Endothelial cell of umbilical vein (primary cell): ENCODE data around the gene CYP3A4. TPM values are rescaled to one million over a fixed set of nuclear protein-coding genes. Genes with fewer than 3 reads are reported as not detected.
A peak's percentile ranks its signal among the peaks of the same experiment; 100 is the strongest.
"Not testable (repeated sequence)": the region's sequence is repeated elsewhere in the genome, so short reads cannot be mapped to it uniquely, and the experiment has no call there.

Experiments used
- BruUV-seq: library from RNA; stranded (reverse); fragments of 400-500 nt; replicated peaks from 2 replicates; lab custom pipeline; 2021; lab: Mats Ljungman, UMichigan
- CTCF ChIA-PET: fragments of 300-600, 350-600 bp; sonication (Branson Sonifier 250); formaldehyde crosslinking; loops from one replicate; lab custom pipeline; 2021; ENCODE audit warnings: antibody characterized with exemption, inconsistent platforms; lab: Charles Lee
- POLR2A ChIA-PET: fragments of 300-600, 350-600 bp; sonication (Branson Sonifier 250); formaldehyde crosslinking; loops from one replicate; lab custom pipeline; 2021; ENCODE audit warnings: antibody characterized with exemption, inconsistent platforms; lab: Charles Lee
- DNase-seq: peaks from one replicate; pipeline ENCODE4 v3.0.0-alpha.2; 2011; ENCODE audit warnings: low read depth, low spot score
- FAIRE-seq: peaks from 2 replicates; lab custom pipeline; 2011; peaks lifted over from hg19 to GRCh38; lab: Jason Lieb, UNC
- H2AFZ ChIP-seq: 2 replicates; pipeline ENCODE4 v1.6.0; 2012; ENCODE audit warnings: low read depth, low read length, control low read depth, inconsistent platforms
- H3K27ac ChIP-seq: 2 replicates; pipeline ENCODE4 v1.5.1; 2011; ENCODE audit warnings: low read depth, mild to moderate bottlenecking, control low read depth, low read length, moderate library complexity; ENCODE audit not compliant: insufficient read depth
- H3K27me3 ChIP-seq, 2 experiments: 2 replicates each; pipeline versions ENCODE4 v1.6.0 to v1.6.1; 2011; ENCODE audit warnings: low read length in 2 of 2, mixed read lengths in 1 of 2; ENCODE audit not compliant: control insufficient read depth in 2 of 2, insufficient read depth in 2 of 2
- H3K36me3 ChIP-seq, 2 experiments: 2 replicates in 1 of 2; 3 replicates in 1 of 2; pipeline ENCODE4 v1.5.1; 2011; ENCODE audit warnings: low read length in 2 of 2, mild to moderate bottlenecking in 1 of 2, moderate library complexity in 1 of 2; ENCODE audit not compliant: control insufficient read depth in 2 of 2, insufficient read depth in 2 of 2; ENCODE audit errors: extremely low read depth in 1 of 2
- H3K4me1 ChIP-seq: 3 replicates; pipeline ENCODE4 v1.5.1; 2011; ENCODE audit warnings: mild to moderate bottlenecking, low read length; ENCODE audit not compliant: control insufficient read depth, insufficient read depth; ENCODE audit errors: extremely low read depth
- H3K4me2 ChIP-seq: 2 replicates; pipeline ENCODE4 v1.6.1; 2011; ENCODE audit warnings: low read length, control low read depth, mixed read lengths; ENCODE audit not compliant: insufficient read depth
- H3K4me3 ChIP-seq, 3 experiments: fragments of 200-600 bp in 1 of 3; sonication (generic), shearing (Covaris generic) in 1 of 3; replicated peaks in 1 of 3; 2 replicates each; pipeline ENCODE4 v1.5.1; 2011 to 2016; ENCODE audit warnings: control low read depth in 3 of 3, low read length in 3 of 3, mild to moderate bottlenecking in 2 of 3, inconsistent platforms in 1 of 3, low read depth in 1 of 3, moderate library complexity in 1 of 3; ENCODE audit not compliant: insufficient read depth in 1 of 3
- H3K79me2 ChIP-seq: 2 replicates; pipeline ENCODE4 v1.6.0; 2012; ENCODE audit warnings: low read length, inconsistent platforms; ENCODE audit not compliant: control insufficient read depth, insufficient read depth
- H3K9ac ChIP-seq: replicated peaks from 2 replicates; pipeline ENCODE3; 2011; ENCODE audit warnings: low read length, control low read depth; ENCODE audit not compliant: insufficient read depth; ENCODE audit errors: extremely low read depth
- H3K9me1 ChIP-seq: replicated peaks from 3 replicates; pipeline ENCODE4 v1.6.0; 2011; ENCODE audit warnings: mild to moderate bottlenecking, low read length; ENCODE audit not compliant: control insufficient read depth, insufficient read depth; ENCODE audit errors: extremely low read depth
- H3K9me3 ChIP-seq: replicated peaks from 2 replicates; pipeline ENCODE4 v1.5.1; 2012; ENCODE audit warnings: low read length, inconsistent platforms; ENCODE audit not compliant: control insufficient read depth, insufficient read depth
- H4K20me1 ChIP-seq: replicated peaks from 2 replicates; pipeline ENCODE3; 2011; ENCODE audit warnings: mild to moderate bottlenecking, low read length; ENCODE audit not compliant: control insufficient read depth, insufficient read depth; ENCODE audit errors: extremely low read depth
- CTCF ChIP-seq, 2 donors: IDR thresholded peaks; 1 replicate in 1 of 2; 2 replicates in 1 of 2; pipeline ENCODE4 v1.5.1; 2011; ENCODE audit warnings: low read length in 2 of 2, mild to moderate bottlenecking in 2 of 2, moderate library complexity in 2 of 2, control low read depth in 1 of 2, inconsistent platforms in 1 of 2, low read depth in 1 of 2; ENCODE audit not compliant: insufficient read depth in 1 of 2; ENCODE audit errors: extremely low read depth in 1 of 2
- EZH2 ChIP-seq: IDR thresholded peaks from 2 replicates; pipeline ENCODE4 v1.6.1; 2012; ENCODE audit warnings: borderline replicate concordance, low read depth, mild to moderate bottlenecking, moderate library complexity, low read length, inconsistent platforms; ENCODE audit not compliant: severe bottlenecking
- FOS ChIP-seq: IDR thresholded peaks from 2 replicates; pipeline ENCODE4 v1.6.1; 2011; ENCODE audit warnings: mild to moderate bottlenecking, low read length, moderate library complexity, borderline replicate concordance; ENCODE audit not compliant: insufficient read depth
- GATA2 ChIP-seq: IDR thresholded peaks from 2 replicates; pipeline ENCODE4 v1.7.0; 2011; ENCODE audit warnings: low read depth, mild to moderate bottlenecking, moderate library complexity, mixed read lengths, low read length; ENCODE audit not compliant: insufficient read length, insufficient read depth
- JUN ChIP-seq: IDR thresholded peaks from 2 replicates; pipeline ENCODE4 v1.6.1; 2011; ENCODE audit warnings: borderline replicate concordance, low read depth; ENCODE audit not compliant: insufficient read length, insufficient read depth
- MAX ChIP-seq: IDR thresholded peaks from 2 replicates; pipeline ENCODE4 v1.6.1; 2011; ENCODE audit not compliant: insufficient read depth, insufficient read length
- MYC ChIP-seq: IDR thresholded peaks from one replicate; pipeline ENCODE4 v1.6.1; 2011; ENCODE audit warnings: mild to moderate bottlenecking, low read depth, low read length
- POLR2A ChIP-seq: IDR thresholded peaks from 2 replicates; pipeline ENCODE4 v1.6.1; 2012; ENCODE audit warnings: low read depth, mild to moderate bottlenecking, control low read depth, low read length
- POLR2AphosphoS5 ChIP-seq: IDR thresholded peaks from 2 replicates; pipeline ENCODE4 v1.6.1; 2012; ENCODE audit warnings: low read depth, mild to moderate bottlenecking, control low read depth, low read length, moderate library complexity; ENCODE audit not compliant: insufficient read depth
- dilution Hi-C: fragments of 300-500 bp; cut with MboI; formaldehyde crosslinking; loops from one replicate; pipeline ENCODE4 v1.15.0; 2019; ENCODE audit warnings: low sequenced_read_pairs; ENCODE audit not compliant: extremely low pct_ligation_motif_present
- intact Hi-C: fragments of 100-400 bp; cut with micrococcal nuclease; formaldehyde crosslinking; loops from one replicate; pipeline ENCODE4 v1.10.0; 2022
- polyA plus RNA-seq, 4 experiments: library from polyadenylated mRNA; depleted of rRNA in 3 of 4; stranded (reverse) in 3 of 4; unstranded in 1 of 4; fragments of >200 nt; gene quantifications; 2 replicates each; pipeline versions ENCODE4 v1.2.1 to v1.2.3, GENCODE V29; 2011 to 2012; ENCODE audit warnings: missing spikeins in 1 of 4
- total RNA-seq: library from RNA; stranded (reverse); gene quantifications from 2 replicates; pipeline ENCODE4 v1.2.3, GENCODE V29; 2021

Gene CYP3A4
- total and polyA plus RNA-seq, 2 donors (not counting 3 experiments of a cell fraction or from before 2014, with no cell fraction given) = not detected

- H2AFZ ChIP-seq, H3K4me1 ChIP-seq, H3K9ac ChIP-seq, H4K20me1 ChIP-seq, BruUV-seq, H3K27ac ChIP-seq, H3K27me3 ChIP-seq, dilution Hi-C loops, H3K4me2 ChIP-seq, H3K9me3 ChIP-seq, POLR2A ChIA-PET, H3K4me3 ChIP-seq, H3K79me2 ChIP-seq, intact Hi-C loops, DNase-seq, H3K36me3 ChIP-seq, CTCF ChIA-PET, H3K9me1 ChIP-seq: not testable (repeated sequence)
- peak; percentile 88 for FAIRE-seq
These were observed 32.5 kb downstream of the CYP3A4 start for GRCh38 chr7:99751322-99752052.

DNA sequence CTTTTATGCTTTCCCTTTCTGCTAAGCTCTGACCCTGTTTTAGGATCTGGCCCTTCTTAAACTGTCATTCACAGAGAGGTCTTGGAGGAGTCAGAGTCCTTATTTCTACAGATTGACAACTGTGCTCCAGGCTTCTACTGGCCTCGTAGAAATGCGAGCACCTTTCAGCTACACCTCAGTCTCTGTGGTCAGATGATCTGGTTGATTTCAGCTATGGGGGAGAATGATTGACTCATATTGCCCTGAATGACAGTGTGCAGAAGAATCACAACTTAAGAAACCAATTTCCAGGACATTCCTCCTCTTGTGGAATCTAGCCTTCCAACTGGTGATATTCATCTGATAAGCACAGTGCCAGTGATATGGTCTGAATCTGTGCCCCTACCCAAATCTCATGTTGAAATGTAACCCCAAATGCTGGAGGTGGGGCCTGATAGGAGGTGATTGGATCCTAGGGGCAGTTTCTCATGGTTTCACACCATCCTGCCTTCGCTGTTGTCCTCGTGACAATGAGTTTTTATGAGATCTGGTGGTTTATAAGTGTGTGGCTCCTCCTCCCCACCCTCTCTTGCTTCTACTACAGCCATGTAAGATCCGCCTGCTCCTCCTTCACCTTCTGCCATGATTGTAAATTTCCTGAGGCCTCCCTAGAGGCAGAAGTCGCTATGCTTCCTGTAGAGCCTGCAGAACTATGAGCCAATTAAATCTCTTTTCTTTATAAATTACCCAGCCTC lies 35.0 kb downstream of the CYP3A4 start:
- Histone ChIP-seq H3K9ac (no peak overlapping the region), H3K4me2 (no peak overlapping the region), H3K27ac (no peak overlapping the region), H2AFZ (no peak overlapping the region), H3K79me2 (no peaks in the 10 kb centered on the region), H3K27me3 (peaks cover 4 to 9% of the 10 kb centered on the region in 2 experiments), H3K9me1 (no peaks in the 10 kb centered on the region), H3K36me3 (no peaks in the 10 kb centered on the region), H4K20me1 (no peaks in the 10 kb centered on the region), H3K4me1 (no peaks in the 10 kb centered on the region), H3K4me3 (no peak overlapping the region), H3K9me3 (no peaks in the 10 kb centered on the region)
- CTCF ChIA-PET = no interaction called here
- DNase-seq (no peak), FAIRE-seq (no peak)
- TF ChIP-seq GATA2 (no peak), MYC (no peak), POLR2AphosphoS5 (no peak), FOS (no peak), JUN (no peak), MAX (no peak), POLR2A (no peak), CTCF (IDR thresholded peaks at IDR 0.05; ENCODE audit: extremely low read depth in 1 of 2, insufficient read depth in 1 of 2, low read depth in 1 of 2, low read length in 2 of 2) (no peak), EZH2 (no peak)
- dilution Hi-C loops = no loop called here
- intact Hi-C loops = no loop called here
- no TSS peak for BruUV-seq
- POLR2A ChIA-PET = no interaction called here
